GM12878 (cell line): Measurements from ENCODE around the gene MYPN. TPM values are rescaled to one million over a fixed set of nuclear protein-coding genes. Genes with fewer than 3 reads are reported as not detected.

Experiments used
- ATAC-seq: fragments of 200-7000 bp; cut with Tn5 transposase; 3 replicates; pipeline ENCODE4 v1.9.1; 2020; ENCODE audit warnings: mild to moderate bottlenecking, moderate library complexity
- BruUV-seq: library from RNA; stranded (reverse); fragments of 400-500 nt; replicated peaks from 2 replicates; lab custom pipeline; 2021; lab: Mats Ljungman, UMichigan
- CTCF ChIA-PET: fragments of 300-600 bp; sonication (Branson Sonifier 250); formaldehyde crosslinking; extraction: SDS; loops from one replicate; lab custom pipeline; 2021; ENCODE audit warnings: inconsistent platforms; lab: Yijun Ruan, JAX
- POLR2A ChIA-PET: fragments of 350-600 bp; formaldehyde crosslinking; extraction: SDS; loops from one replicate; lab custom pipeline; 2021; ENCODE audit warnings: inconsistent platforms; lab: Charles Lee
- RAD21 ChIA-PET: fragments of 300-600 bp; sonication (Branson Sonifier 250); formaldehyde crosslinking; loops from one replicate; lab custom pipeline; 2023; ENCODE audit warnings: antibody characterized with exemption; ENCODE audit not compliant: unreplicated experiment; lab: Charles Lee
- SMC1A ChIA-PET: fragments of 300-600 bp; sonication (Branson Sonifier 250); formaldehyde crosslinking; loops from one replicate; lab custom pipeline; 2023; ENCODE audit not compliant: unreplicated experiment, uncharacterized antibody; lab: Charles Lee
- DNase-seq: peaks from one replicate; pipeline ENCODE4 v3.0.0-alpha.2; 2011; ENCODE audit warnings: low read depth, low spot score
- FAIRE-seq: peaks from 3 replicates; lab custom pipeline; 2011; peaks lifted over from hg19 to GRCh38; lab: Jason Lieb, UNC
- H2AFZ ChIP-seq: 2 replicates; pipeline ENCODE4 v1.6.0; 2011; ENCODE audit warnings: low read depth, low read length, control low read depth; ENCODE audit not compliant: control insufficient read depth
- H3K27ac ChIP-seq: 2 replicates; pipeline ENCODE4 v1.5.1; 2011; ENCODE audit warnings: control low read depth; ENCODE audit not compliant: control insufficient read depth, insufficient read depth
- H3K27me3 ChIP-seq, 2 experiments: replicated peaks in 1 of 2; 2 replicates each; pipeline versions ENCODE4 v1.6.0 to v1.6.1; 2011; ENCODE audit warnings: low read length in 1 of 2; ENCODE audit not compliant: control insufficient read depth in 2 of 2, insufficient read depth in 2 of 2
- H3K36me3 ChIP-seq, 2 experiments: 2 replicates each; pipeline ENCODE4 v1.5.1; 2011; ENCODE audit warnings: low read length in 1 of 2; ENCODE audit not compliant: control insufficient read depth in 2 of 2, insufficient read depth in 2 of 2
- H3K4me1 ChIP-seq: 2 replicates; pipeline ENCODE4 v1.6.1; 2011; ENCODE audit warnings: mild to moderate bottlenecking, low read length, moderate library complexity, mixed read lengths; ENCODE audit not compliant: control insufficient read depth, insufficient read depth
- H3K4me2 ChIP-seq: 2 replicates; pipeline ENCODE4 v1.6.0; 2011; ENCODE audit warnings: control low read depth; ENCODE audit not compliant: control insufficient read depth, insufficient read depth
- H3K4me3 ChIP-seq: fragments of 200-600 bp; sonication (generic); 2 replicates; pipeline ENCODE4 v1.5.1; 2016
- H3K79me2 ChIP-seq: 2 replicates; pipeline ENCODE4 v1.6.0; 2011; ENCODE audit warnings: low read length; ENCODE audit not compliant: control insufficient read depth, insufficient read depth
- H3K9ac ChIP-seq: 2 replicates; pipeline ENCODE4 v1.8.0; 2011; ENCODE audit warnings: low read length, control low read depth, mixed read lengths; ENCODE audit not compliant: control insufficient read depth, insufficient read depth
- H3K9me3 ChIP-seq: replicated peaks from 3 replicates; pipeline ENCODE4 v1.5.1; 2011; ENCODE audit warnings: mild to moderate bottlenecking, low read length; ENCODE audit not compliant: control insufficient read depth, insufficient read depth
- H4K20me1 ChIP-seq: 2 replicates; pipeline ENCODE4 v1.6.0; 2011; ENCODE audit not compliant: control insufficient read depth, insufficient read depth
- BCLAF1 ChIP-seq: fragments of 450-650 bp; IDR thresholded peaks from 2 replicates; pipeline ENCODE4 v1.6.1; 2017; ENCODE audit warnings: antibody characterized with exemption, mild to moderate bottlenecking, moderate library complexity
- FOS ChIP-seq: IDR thresholded peaks from 3 replicates; pipeline ENCODE4 v1.6.1; 2011; ENCODE audit warnings: borderline replicate concordance; ENCODE audit not compliant: insufficient read length; ENCODE audit errors: extremely low read depth
- JUND ChIP-seq: IDR thresholded peaks from 2 replicates; pipeline ENCODE4 v1.6.1; 2012; ENCODE audit warnings: low read depth, mild to moderate bottlenecking, low read length, improper control_type of control experiment, moderate library complexity
- MEF2B ChIP-seq: fragments of 450-650 bp; IDR thresholded peaks from 2 replicates; pipeline ENCODE4 v1.6.1; 2018; ENCODE audit warnings: mild to moderate bottlenecking, moderate library complexity; ENCODE audit not compliant: partially characterized antibody, poor library complexity, severe bottlenecking
- PAX8 ChIP-seq: fragments of 450-650 bp; IDR thresholded peaks from 2 replicates; pipeline ENCODE4 v1.6.1; 2017; ENCODE audit warnings: mild to moderate bottlenecking, moderate library complexity
- SMAD5 ChIP-seq: IDR thresholded peaks from 2 replicates; pipeline ENCODE4 v1.6.1; 2016; ENCODE audit warnings: antibody characterized with exemption, low read depth
- ZBED1 ChIP-seq: IDR thresholded peaks from 2 replicates; pipeline ENCODE4 v1.6.1; 2016; ENCODE audit warnings: borderline replicate concordance
- ZNF622 ChIP-seq: fragments of 450-650 bp; IDR thresholded peaks from 2 replicates; pipeline ENCODE4 v1.6.1; 2017; ENCODE audit warnings: mild to moderate bottlenecking, inconsistent platforms
- WGBS: methylation state at CpG from one replicate; pipeline ENCODE4 v1.1.6; 2016; ENCODE audit warnings: low lambda C conversion rate; ENCODE audit not compliant: insufficient replicate concordance, insufficient coverage; ENCODE audit errors: missing lambda C conversion rate; 5-methylcytosine and 5-hydroxymethylcytosine counted together
- in situ Hi-C: fragments of 300-500 bp; cut with MboI; formaldehyde crosslinking; loops from 9 replicates; pipeline ENCODE4 v1.14.3; 2018; ENCODE audit warnings: mixed read lengths
- intact Hi-C: fragments of 100-400 bp; cut with micrococcal nuclease; formaldehyde crosslinking; loops from one replicate; pipeline ENCODE4 v1.14.2; 2022; ENCODE audit not compliant: unreplicated experiment
- polyA plus RNA-seq, 11 experiments: library from polyadenylated mRNA; depleted of rRNA in 4 of 11; unstranded in 6 of 11; stranded (reverse) in 5 of 11; fragments of >200 nt; fragmentation: Nextera tagmentation in 4 of 11; fragmentation: Illumina TruSeq in 1 of 11; extraction: Ambion mirVana in 4 of 11; extraction: Trizol in 1 of 11; gene quantifications; 1 replicate in 1 of 11; 2 replicates in 10 of 11; pipeline versions ENCODE4 v1.2.1 to v1.2.3, GENCODE V29; 2011 to 2016; ENCODE audit warnings: inconsistent platforms in 2 of 11, missing spikeins in 2 of 11, low read depth in 1 of 11
- total RNA-seq, 4 experiments: library from RNA; depleted of rRNA in 3 of 4; stranded (reverse); fragments of >200 nt in 3 of 4; fragmentation: Illumina TruSeq in 1 of 4; extraction: Trizol in 1 of 4; gene quantifications; 2 replicates each; pipeline versions ENCODE4 v1.2.1 to v1.2.3, GENCODE V29; 2013 to 2021
- TF ChIP-seq, protein P1 (sequence below): IDR thresholded peaks from 2 replicates; pipeline ENCODE4 v1.6.1; 2011; ENCODE audit warnings: low read depth, mild to moderate bottlenecking, low read length, moderate library complexity, borderline replicate concordance; ENCODE audit errors: extremely low read depth
- TF ChIP-seq, protein P2 (sequence below): fragments of 450-650 bp; IDR thresholded peaks from 2 replicates; pipeline ENCODE4 v1.6.1; 2016; ENCODE audit warnings: mild to moderate bottlenecking
- TF ChIP-seq, protein P3 (sequence below): IDR thresholded peaks from 2 replicates; pipeline ENCODE4 v1.6.1; 2011; ENCODE audit warnings: borderline replicate concordance, low read depth, mild to moderate bottlenecking, moderate library complexity, low read length; ENCODE audit not compliant: insufficient read depth, poor library complexity, severe bottlenecking

Gene MYPN
- total and polyA plus RNA-seq, 10 of the 15 experiments (the other 5 are each of a cell fraction or from before 2014, with no cell fraction given): 0.01 to 0.02 TPM; not detected in 8

DNA sequence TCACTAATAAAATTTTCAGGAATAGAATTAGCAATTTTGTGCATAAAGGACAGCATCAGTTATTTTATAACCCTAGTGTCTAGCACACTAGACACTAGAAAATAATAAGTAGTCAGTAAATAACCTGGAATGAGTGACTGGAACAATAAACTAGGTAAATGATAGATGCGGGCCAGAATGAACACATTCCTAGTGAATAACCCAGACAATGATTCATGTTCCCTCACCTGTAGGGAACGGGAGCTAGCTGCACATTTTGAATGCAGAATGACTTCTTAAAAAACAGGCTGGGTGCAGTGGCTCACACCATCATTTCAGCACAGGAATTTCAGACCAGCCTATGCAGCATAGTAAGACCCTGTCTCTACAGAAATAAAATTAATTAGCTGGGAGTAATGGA, 125.8 kb downstream of the MYPN start:
- ATAC-seq (no peak), DNase-seq (no peak), FAIRE-seq (no peak)
- H3K4me1 ChIP-seq: peaks cover 5% of the 10 kb centered on the region; the same call in 1 of the 2 replicates
- ChIA-PET SMC1A (interaction anchor here (1.0 kb wide), 1 partner anchor 14 kb away, joined by 3 read pairs; no protein-coding TSS in a partner anchor), CTCF (no interaction called here), RAD21 (no interaction called here), POLR2A (interaction anchor here (0.6 kb wide), 1 partner anchor 95 kb away, joined by 4 read pairs; no protein-coding TSS in a partner anchor)
- no peak overlapping the region for H3K27ac ChIP-seq
- intact Hi-C loops: no loop called here
- H3K4me3 ChIP-seq: no peak overlapping the region
- no peaks in the 10 kb centered on the region for H3K36me3 ChIP-seq
- H3K27me3 ChIP-seq: peaks cover 0 to 4% of the 10 kb centered on the region in 2 experiments; a peak in 3 of 4 replicates
- BruUV-seq: no TSS peak
- TF ChIP-seq FOS: no peak
- TF ChIP-seq, protein P1, sequence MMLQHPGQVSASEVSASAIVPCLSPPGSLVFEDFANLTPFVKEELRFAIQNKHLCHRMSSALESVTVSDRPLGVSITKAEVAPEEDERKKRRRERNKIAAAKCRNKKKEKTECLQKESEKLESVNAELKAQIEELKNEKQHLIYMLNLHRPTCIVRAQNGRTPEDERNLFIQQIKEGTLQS: no peak
- TF ChIP-seq, protein P2, sequence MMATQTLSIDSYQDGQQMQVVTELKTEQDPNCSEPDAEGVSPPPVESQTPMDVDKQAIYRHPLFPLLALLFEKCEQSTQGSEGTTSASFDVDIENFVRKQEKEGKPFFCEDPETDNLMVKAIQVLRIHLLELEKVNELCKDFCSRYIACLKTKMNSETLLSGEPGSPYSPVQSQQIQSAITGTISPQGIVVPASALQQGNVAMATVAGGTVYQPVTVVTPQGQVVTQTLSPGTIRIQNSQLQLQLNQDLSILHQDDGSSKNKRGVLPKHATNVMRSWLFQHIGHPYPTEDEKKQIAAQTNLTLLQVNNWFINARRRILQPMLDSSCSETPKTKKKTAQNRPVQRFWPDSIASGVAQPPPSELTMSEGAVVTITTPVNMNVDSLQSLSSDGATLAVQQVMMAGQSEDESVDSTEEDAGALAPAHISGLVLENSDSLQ: no peak
- H3K4me2 ChIP-seq: no peak overlapping the region
- H3K79me2 ChIP-seq: no peaks in the 10 kb centered on the region
- in situ Hi-C loops: no loop called here
- 42% methylated on average over 2 of the region's 2 CpGs for WGBS
- H3K9me3 ChIP-seq: no peaks in the 10 kb centered on the region
- no peak overlapping the region for H3K9ac ChIP-seq
- no peaks in the 10 kb centered on the region for H4K20me1 ChIP-seq
- H2AFZ ChIP-seq: no peak overlapping the region

- ChIA-PET SMC1A (interaction anchor here (1.0 to 1.5 kb wide), 3 partner anchors 12 to 66 kb away, joined by 3 to 5 read pairs (median 3); no protein-coding TSS in a partner anchor), RAD21 (interaction anchor here (1.2 kb wide), 1 partner anchor 66 kb away, joined by 3 read pairs; no protein-coding TSS in a partner anchor), CTCF (no interaction called here), POLR2A (interaction anchor here (0.6 kb wide), 1 partner anchor 94 kb away, joined by 4 read pairs; no protein-coding TSS in a partner anchor)
- H3K4me3 ChIP-seq: no peak overlapping the region
- no peaks in the 10 kb centered on the region for H3K36me3 ChIP-seq
- in situ Hi-C loops (no loop called here), intact Hi-C loops (no loop called here)
- no peak overlapping the region for H3K27ac ChIP-seq
- FAIRE-seq: no peak
- peaks cover 0 to 4% of the 10 kb centered on the region in 2 experiments; a peak in 3 of 4 replicates for H3K27me3 ChIP-seq
- H3K9ac ChIP-seq: no peak overlapping the region
- H3K79me2 ChIP-seq: no peaks in the 10 kb centered on the region
- no peaks in the 10 kb centered on the region for H3K9me3 ChIP-seq
- H2AFZ ChIP-seq: no peak overlapping the region
- BruUV-seq: no TSS peak
- H3K4me2 ChIP-seq: no peak overlapping the region
- no peak for ATAC-seq
- peaks cover 5% of the 10 kb centered on the region; the same call in 1 of the 2 replicates for H3K4me1 ChIP-seq
- no peak for DNase-seq
- H4K20me1 ChIP-seq: no peaks in the 10 kb centered on the region
- TF ChIP-seq BCLAF1: no peak
- no peak for TF ChIP-seq PAX8
- no peak for TF ChIP-seq ZNF622
- no peak for TF ChIP-seq SMAD5
- no peak for TF ChIP-seq MEF2B
- TF ChIP-seq, protein P3, sequence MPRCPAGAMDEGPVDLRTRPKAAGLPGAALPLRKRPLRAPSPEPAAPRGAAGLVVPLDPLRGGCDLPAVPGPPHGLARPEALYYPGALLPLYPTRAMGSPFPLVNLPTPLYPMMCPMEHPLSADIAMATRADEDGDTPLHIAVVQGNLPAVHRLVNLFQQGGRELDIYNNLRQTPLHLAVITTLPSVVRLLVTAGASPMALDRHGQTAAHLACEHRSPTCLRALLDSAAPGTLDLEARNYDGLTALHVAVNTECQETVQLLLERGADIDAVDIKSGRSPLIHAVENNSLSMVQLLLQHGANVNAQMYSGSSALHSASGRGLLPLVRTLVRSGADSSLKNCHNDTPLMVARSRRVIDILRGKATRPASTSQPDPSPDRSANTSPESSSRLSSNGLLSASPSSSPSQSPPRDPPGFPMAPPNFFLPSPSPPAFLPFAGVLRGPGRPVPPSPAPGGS: no peak
- TF ChIP-seq JUND: no peak
- no peak for TF ChIP-seq ZBED1
Observed at GRCh38 chr10:68235581-68235980, 126.3 kb downstream of the MYPN start.
